Measurements from ENCODE around the gene WWTR1. TPM values are rescaled to one million over a fixed set of nuclear protein-coding genes. Genes with fewer than 3 reads are reported as not detected.

Gene WWTR1
- total RNA-seq, 1 experiment from 2014 or later: 87.6 TPM

DNA sequence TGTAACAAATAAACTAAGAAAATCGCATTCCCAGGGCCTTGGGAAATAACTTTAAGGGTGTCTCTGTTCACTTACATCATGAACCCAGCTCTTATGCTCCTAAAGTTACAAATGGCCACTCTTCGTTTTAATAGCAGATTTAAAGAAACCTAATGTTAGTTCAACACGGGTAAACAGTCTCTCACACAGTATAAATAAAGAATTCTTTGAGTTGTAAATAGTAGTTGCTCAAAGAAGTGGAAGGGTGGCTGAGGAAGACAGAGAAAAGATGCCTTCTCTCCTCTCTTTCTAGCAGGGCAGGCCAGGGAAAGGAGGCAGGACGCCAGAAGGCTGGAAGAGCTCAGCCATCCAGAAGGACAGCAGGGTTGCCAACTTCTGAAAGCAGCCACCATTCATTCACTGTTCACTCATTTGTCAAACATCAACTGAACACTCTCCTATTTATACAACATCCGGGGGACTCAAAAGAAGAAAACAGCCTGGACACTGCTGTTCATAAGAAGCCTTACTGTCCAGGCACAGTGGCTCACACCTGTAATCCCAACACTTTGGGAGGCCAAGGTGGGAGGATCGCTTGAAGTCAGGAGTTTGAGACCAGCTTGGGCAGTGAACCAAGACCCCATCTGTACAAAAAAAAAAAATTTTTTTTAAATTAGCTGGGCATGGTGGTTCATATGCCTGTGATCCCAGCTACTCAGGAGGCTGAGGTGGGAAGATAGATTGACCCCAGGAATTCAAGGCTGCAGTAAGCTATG is 47.3 kb downstream of the WWTR1 start:
- in situ Hi-C loops (cut with HindIII; ENCODE audit: low pct_unique_long_range_greater_than_20kb, low sequenced_read_pairs): no loop called here

GRCh38 chr3:149609595-149609994 is 48.2 kb downstream of the WWTR1 start:
- in situ Hi-C loops (cut with HindIII; ENCODE audit: low pct_unique_long_range_greater_than_20kb, low sequenced_read_pairs): no loop called here
- DNase-seq (ENCODE audit: low read depth, low spot score): no peak

More for the DNA sequence above, 47.3 kb downstream of the WWTR1 start:
- peak; percentile 42 for DNase-seq (ENCODE audit: low read depth, low spot score)

DNA sequence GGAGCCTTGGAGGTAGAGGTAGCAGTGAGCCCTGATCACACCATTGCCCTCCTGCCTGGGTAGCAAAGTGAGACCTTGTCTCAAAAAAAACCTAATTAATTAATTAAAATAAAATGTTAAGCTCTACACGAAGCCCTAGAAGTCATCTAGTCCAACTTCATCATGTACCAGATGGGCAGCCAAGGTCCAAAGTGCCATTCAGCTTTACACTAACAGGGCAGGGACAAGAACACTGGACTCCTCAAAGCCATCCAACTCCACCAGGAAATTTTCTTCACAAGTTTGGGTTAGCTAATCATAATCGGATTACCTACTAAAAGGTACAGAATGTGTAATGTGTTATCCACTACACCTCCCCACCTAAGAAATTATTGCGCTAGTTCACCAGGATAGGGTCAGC is 48.8 kb downstream of the WWTR1 start:
- DNase-seq (ENCODE audit: low read depth, low spot score): no peak
- in situ Hi-C loops (cut with HindIII; ENCODE audit: low pct_unique_long_range_greater_than_20kb, low sequenced_read_pairs): no loop called here

DNA sequence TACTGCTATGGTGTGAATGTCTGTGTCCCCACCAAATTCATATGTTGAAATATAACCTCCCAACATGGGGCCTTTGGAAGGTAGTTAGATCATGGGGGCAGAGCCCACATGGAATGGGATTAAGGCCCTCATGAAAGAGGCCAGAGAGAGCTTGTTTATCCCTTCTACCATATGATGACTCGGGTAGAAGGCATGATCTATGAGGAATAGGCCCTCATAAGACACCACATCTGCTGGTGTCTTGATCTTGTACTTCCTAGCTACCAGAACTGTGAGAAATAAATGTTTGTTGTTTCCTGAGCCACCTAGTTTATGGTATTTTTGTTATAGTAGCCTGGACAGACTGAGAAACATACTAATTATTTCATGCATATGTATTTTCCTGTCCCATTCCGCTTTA is 51.9 kb downstream of the WWTR1 start:
- DNase-seq (ENCODE audit: low read depth, low spot score): no peak
- in situ Hi-C loops (cut with HindIII; ENCODE audit: low pct_unique_long_range_greater_than_20kb, low sequenced_read_pairs): no loop called here

DNA sequence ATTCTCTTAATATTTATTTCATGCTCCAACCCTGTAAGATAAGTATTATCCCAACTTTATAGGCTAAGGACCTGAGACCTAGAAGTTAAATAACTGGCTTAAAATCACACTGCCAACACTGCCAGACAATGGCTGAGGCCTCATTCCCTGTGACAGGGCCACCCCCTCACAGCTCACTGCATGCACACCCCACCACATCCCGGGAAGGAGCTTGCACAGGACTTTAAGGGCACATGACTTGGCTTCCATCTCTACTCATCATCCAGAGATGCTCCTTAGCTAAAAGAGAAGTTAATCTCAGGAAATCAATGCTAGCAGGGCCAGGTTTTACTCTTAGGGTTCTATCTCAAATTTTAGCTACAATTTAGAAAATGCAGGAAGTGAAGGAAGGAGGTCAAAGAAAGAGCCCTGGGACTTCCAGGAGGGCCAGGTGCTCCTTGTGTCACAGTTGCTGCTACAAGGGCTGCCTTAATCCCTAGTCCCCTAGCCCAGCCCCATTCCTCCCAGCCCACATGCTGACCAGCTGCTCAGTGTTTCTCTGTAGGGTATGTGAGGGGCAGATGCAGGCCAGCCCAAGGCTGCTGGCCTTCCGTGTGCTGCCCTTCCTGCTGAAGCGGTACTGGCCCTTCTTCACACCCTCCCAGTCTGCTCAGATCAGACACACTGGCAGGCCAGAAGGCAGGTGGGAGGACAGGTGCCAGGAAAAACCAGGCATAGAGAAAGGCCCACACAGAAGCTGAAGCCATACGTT is 53.5 kb downstream of the WWTR1 start:
- peak; percentile 49 for DNase-seq (ENCODE audit: low read depth, low spot score)
- in situ Hi-C loops (cut with HindIII; ENCODE audit: low pct_unique_long_range_greater_than_20kb, low sequenced_read_pairs): no loop called here

DNA sequence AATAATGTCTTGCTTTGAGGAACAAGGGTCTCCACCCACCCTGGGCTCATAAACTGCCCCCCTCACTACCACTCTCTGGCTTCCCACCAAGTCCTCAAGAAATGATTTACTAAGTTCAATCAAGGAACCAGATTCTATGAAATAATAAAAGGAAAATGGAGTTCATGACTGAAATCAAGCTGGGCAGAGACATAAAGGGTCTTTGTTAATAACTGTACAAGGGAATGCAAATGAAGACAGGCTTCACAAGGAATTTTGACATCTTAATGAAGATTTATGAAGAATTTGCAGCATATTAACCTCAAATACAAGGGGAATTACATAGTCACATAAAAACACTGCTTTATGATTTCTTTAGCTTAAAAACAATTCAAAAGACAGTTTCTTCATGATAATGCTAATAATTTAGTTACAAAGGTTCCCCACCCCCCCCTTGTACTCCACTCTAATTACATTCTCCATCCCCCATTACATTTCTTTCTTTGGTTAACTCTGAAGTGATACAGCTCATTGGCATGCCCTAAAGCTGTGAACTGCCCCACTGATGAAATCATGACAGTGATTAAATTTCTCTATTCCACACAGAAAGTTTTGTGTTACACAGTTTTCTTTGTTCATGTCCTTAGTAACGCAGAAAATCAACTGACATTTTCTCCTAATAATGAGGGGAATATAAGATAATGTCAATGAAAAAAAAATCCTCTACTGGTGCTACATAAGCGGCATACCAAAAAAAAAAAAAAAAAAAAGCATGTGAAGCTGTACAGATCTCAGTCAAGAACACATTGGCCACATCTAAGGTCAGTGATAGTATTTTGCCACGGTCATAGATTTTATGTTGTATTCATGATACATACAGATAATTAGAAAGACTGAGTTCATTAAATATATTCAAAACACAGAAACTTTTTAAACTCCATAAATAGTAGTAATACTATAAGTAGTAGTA is 54.4 kb downstream of the WWTR1 start:
- peak; percentile 94 for DNase-seq (ENCODE audit: low read depth, low spot score)

DNA sequence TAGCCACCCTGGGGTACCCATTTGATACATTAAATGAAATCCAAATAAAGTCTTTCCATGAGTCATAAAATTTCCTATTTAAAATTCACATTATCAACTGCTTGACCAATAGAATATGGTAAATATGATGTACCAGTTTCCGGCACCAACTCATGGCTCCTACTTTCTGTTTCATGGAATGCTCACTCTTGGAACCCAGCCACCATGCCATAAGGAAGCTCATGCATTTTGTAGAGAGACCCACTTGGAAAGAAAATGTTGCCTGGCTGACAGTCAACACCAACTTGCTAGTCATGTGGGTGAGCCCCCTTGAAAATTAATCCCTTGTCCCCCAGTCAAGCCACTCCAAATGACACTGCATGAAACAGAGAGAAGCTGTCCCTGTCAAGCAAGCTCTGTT is 57.2 kb downstream of the WWTR1 start:
- DNase-seq (ENCODE audit: low read depth, low spot score): peak; percentile 53
- in situ Hi-C loops (cut with HindIII; ENCODE audit: low pct_unique_long_range_greater_than_20kb, low sequenced_read_pairs): no loop called here

More for the DNA sequence above, 54.4 kb downstream of the WWTR1 start:
- in situ Hi-C loops (cut with HindIII; ENCODE audit: low pct_unique_long_range_greater_than_20kb, low sequenced_read_pairs): no loop called here

GRCh38 chr3:149599236-149599635 is 58.6 kb downstream of the WWTR1 start:
- in situ Hi-C loops (cut with HindIII; ENCODE audit: low pct_unique_long_range_greater_than_20kb, low sequenced_read_pairs): no loop called here
- no peak for DNase-seq (ENCODE audit: low read depth, low spot score)

DNA sequence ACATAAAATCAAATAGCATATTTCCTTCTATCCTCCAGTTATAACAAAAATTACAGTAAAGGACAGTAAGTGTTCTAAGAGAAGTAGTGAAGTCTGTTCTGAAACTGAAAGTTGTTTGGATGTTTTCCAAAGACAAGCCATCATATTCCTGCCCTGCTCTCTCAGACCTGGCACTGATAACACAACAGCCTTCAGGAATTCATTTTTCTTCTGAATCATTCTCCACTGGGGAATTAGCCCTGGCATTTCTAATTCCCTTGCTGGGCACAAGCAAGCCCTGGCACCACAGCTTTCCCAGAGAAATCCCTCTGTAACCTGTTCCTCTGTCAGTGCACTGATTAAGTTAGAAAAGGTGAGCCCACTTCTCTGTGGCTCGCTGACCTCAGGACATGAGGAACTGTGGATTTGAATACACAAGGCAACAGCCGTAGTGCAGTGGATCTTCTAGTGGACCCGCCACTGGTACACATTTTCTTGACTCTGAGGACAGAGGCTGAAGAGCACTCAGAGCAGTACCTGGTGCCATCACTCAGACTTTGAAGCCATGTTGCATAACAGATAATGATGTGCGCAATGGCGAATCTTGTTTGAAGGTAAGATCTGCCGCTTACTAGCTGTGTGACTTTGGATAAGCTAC is 61.6 kb downstream of the WWTR1 start:
- peak; percentile 58 for DNase-seq (ENCODE audit: low read depth, low spot score)
- in situ Hi-C loops (cut with HindIII; ENCODE audit: low pct_unique_long_range_greater_than_20kb, low sequenced_read_pairs): no loop called here

DNA sequence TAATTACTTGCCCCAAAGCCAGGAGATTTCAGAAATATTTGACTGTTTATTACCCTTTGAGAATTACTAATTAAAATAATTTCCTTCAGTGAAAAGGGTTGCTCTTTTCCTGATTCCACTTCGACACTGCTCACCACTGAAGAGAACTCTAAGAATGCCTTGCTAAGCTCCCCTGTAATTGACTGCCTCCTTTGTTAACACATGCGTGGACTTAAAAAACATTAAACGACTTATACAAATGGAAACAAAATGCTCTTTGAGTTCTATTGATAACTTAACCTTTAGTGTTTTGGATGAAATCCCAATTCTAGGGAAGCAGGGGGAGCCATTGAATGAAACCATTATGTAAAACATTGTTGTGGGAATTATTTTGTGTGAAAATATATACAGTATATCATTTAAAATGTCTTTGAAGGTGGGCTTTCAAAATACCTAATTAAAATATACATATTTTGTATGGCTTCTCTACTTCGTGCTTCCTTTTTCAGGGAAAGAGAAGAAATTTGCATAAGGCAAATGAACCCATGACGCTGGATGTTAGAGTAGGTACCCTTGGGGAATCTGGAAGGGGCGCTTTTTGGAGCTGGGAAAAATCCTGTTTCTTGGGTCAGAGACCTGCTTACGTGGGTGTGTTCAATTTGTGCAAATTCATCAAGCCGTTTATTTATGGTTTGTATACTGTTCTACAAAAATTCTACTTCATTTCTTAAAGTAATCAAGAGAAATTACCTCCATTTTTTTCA is 64.2 kb downstream of the WWTR1 start:
- in situ Hi-C loops (cut with HindIII; ENCODE audit: low pct_unique_long_range_greater_than_20kb, low sequenced_read_pairs): no loop called here
- DNase-seq (ENCODE audit: low read depth, low spot score): peak; percentile 98

DNA sequence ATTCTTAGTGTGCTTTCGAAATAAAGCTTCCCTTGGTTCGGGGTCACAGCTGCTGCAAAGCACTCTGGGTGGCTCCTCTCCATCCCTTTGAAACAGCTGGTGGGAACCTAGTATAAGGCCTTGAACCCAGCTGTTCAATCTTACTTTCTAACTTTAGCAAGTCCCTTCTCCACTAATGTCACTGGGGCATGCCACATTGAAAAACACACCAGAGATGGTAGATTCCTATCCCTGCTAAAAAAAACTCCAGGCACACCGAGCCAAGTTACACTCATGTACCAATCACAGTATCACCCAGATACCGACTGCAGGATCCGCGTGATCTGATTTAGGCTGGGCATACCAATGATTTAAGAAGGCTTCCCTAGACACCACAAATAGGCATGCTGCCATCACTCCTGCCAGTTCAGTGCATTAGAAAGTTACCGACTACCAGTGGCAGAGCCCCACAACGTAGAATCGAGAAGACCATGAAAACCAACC is 65.0 kb downstream of the WWTR1 start:
- in situ Hi-C loops (cut with HindIII; ENCODE audit: low pct_unique_long_range_greater_than_20kb, low sequenced_read_pairs): no loop called here
- peak; percentile 90 for DNase-seq (ENCODE audit: low read depth, low spot score)

DNA sequence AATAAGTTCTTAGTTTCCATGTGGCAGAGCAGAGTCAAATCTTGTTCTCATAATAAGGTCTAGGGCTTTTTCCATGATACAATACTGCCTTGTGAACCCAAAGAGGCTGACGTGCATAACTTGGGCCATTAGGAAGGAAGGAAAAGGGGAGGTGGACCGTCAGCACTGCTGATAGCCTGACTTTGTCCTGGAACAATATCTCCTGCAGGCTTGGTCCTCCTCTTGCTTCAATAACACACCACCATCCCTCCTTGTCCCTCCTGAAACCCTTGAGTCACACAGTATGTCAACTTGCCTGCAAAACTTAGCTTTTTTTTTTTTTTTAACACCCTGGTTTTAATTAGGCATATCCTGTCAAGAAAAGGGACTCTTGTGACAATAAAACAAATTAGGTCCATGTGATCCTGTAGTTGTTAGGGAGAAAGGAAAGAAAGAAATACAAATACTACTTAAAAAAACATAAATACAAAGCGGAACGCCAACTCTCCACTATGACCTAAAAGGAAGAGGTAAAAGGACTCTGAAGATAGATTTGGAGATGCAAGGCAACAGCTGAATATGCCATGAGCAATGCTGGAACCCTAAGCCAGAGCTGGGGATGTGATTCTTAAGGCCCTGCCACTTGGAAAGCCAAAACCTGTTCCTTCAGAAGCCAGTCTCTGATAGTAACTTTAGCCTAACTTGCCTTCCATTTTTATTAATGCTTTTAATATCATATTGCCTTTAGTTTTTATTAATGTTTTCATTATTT is 67.0 kb downstream of the WWTR1 start:
- in situ Hi-C loops (cut with HindIII; ENCODE audit: low pct_unique_long_range_greater_than_20kb, low sequenced_read_pairs): no loop called here
- peak; percentile 90 for DNase-seq (ENCODE audit: low read depth, low spot score)

GRCh38 chr3:149589332-149589731 is 68.5 kb downstream of the WWTR1 start:
- in situ Hi-C loops (cut with HindIII; ENCODE audit: low pct_unique_long_range_greater_than_20kb, low sequenced_read_pairs): no loop called here
- DNase-seq (ENCODE audit: low read depth, low spot score): peak; percentile 96

DNA sequence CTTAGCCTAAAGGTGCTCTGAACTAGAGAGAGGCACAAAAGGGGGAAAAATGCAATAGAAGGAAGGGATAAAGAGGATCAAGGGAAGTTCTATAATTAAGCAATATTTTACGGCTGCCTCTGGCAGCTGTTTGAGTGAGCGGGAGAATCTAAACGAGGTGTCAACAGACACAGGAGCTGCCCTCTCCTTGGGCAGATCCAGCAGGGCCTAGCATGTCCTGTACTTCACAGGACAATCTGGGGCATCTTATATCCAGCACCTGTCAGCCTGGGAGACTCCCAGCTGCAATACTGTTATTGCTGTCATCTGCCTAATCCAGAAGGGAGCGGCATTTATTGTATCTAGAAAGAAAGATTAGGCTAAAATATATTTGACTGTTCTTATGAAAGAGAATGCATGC is 68.9 kb downstream of the WWTR1 start:
- in situ Hi-C loops (cut with HindIII; ENCODE audit: low pct_unique_long_range_greater_than_20kb, low sequenced_read_pairs): no loop called here
- no peak for DNase-seq (ENCODE audit: low read depth, low spot score)

- in situ Hi-C loops (cut with HindIII; ENCODE audit: low pct_unique_long_range_greater_than_20kb, low sequenced_read_pairs): no loop called here
- DNase-seq (ENCODE audit: low read depth, low spot score): no peak
Measured at GRCh38 chr3:149587383-149587782, 70.4 kb downstream of the WWTR1 start.

GRCh38 chr3:149586871-149587270 is 71.0 kb downstream of the WWTR1 start:
- in situ Hi-C loops (cut with HindIII; ENCODE audit: low pct_unique_long_range_greater_than_20kb, low sequenced_read_pairs): no loop called here
- DNase-seq (ENCODE audit: low read depth, low spot score): no peak
